Tibial artery (tissue), 4 donors: ENCODE results near the gene SPATA12.

Source experiments
- DNase-seq, 2 donors: peaks; one replicate each; pipeline ENCODE4 v3.0.0-alpha.2; 2019
- H3K27ac ChIP-seq, 2 donors: fragments of 200-600 bp; sonication (generic) in 1 of 2; 1 replicate in 1 of 2; 2 replicates in 1 of 2; pipeline ENCODE4 v1.5.1; 2018 to 2019; ENCODE audit warnings: mild to moderate bottlenecking in 1 of 2
- H3K27me3 ChIP-seq, 2 donors: fragments of 200-600 bp; sonication (generic) in 1 of 2; one replicate each; pipeline versions ENCODE4 v1.5.1 to v1.6.0; 2016 to 2019
- H3K36me3 ChIP-seq, 3 donors: fragments of 200-600 bp; sonication (generic) in 2 of 3; one replicate each; pipeline ENCODE4 v1.5.1; 2016 to 2019; ENCODE audit warnings: mild to moderate bottlenecking in 2 of 3
- H3K4me1 ChIP-seq, 4 donors: fragments of 200-600 bp; sonication (generic) in 2 of 4; 1 replicate in 3 of 4; 2 replicates in 1 of 4; pipeline ENCODE4 v1.5.1; 2016 to 2019
- H3K4me3 ChIP-seq, 2 donors: fragments of 200-600 bp; sonication (generic) in 1 of 2; 1 replicate in 1 of 2; 2 replicates in 1 of 2; pipeline ENCODE4 v1.5.1; 2018 to 2019; ENCODE audit warnings: mild to moderate bottlenecking in 2 of 2
- H3K9me3 ChIP-seq, 3 donors: fragments of 200-600 bp; sonication (generic) in 1 of 3; one replicate each; pipeline ENCODE4 v1.5.1; 2016 to 2019
- CTCF ChIP-seq, 2 experiments: fragments of 200-600 bp in 1 of 2; fragments of 450-650 bp in 1 of 2; IDR thresholded peaks; one replicate each; pipeline ENCODE4 v1.5.1; 2017 to 2019; ENCODE audit warnings: antibody characterized with exemption in 2 of 2, mild to moderate bottlenecking in 1 of 2, moderate library complexity in 1 of 2
- intact Hi-C: fragments of 100-400 bp; cut with DNase I; formaldehyde crosslinking; loops from one replicate; pipeline ENCODE4 v1.15.0; 2023; ENCODE audit warnings: low total_unique reads

The SPATA12 gene

DNA sequence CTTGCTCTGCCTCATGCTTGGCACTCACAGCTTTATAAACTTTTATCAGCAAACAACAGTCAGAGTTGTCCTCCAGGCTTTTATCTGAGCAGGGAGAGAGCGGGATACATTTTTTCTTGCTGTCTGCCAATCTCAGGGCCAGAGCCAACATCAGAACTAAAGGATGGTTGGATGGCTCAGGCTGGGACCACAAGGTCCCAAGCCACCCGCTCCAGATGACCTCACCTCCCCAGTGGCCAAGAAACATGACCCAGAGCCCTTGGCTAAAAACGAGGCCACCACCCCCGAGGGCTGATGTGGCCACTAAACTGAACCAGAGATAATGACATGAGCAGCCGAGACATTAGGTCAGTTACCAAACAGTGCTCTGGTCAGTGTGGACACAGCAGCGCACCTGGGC, 18.8 kb upstream of the SPATA12 start:
- no peak for TF ChIP-seq CTCF (IDR thresholded peaks at IDR 0.05)
- no peak for DNase-seq
- no peaks in the 10 kb centered on the region for H3K9me3 ChIP-seq
- intact Hi-C loops = no loop called here
- H3K4me1 ChIP-seq = no peaks in the 10 kb centered on the region
- no peak overlapping the region for H3K4me3 ChIP-seq
- no peak overlapping the region for H3K27ac ChIP-seq
- H3K36me3 ChIP-seq = no peaks in the 10 kb centered on the region
- no peaks in the 10 kb centered on the region for H3K27me3 ChIP-seq

DNA sequence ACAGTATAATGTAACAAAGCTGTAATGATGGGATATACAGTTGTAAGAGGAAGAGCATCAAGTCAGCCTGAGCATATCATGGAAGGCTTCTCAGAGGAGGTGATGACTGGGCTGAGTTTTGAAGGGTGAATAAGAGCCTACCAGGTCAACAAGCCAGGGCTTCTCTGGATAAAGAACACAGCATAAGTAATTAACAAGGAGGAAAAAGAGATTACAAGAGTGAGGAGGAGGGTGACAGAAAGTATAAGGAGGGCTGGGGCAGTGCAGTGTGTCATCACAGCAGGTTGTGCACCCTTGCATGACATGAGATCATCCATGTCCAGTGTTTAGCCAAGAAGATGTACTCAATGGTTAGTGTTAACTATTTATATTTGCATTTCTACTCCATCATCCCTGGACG, 16.9 kb upstream of the SPATA12 start:
- no peaks in the 10 kb centered on the region for H3K36me3 ChIP-seq
- H3K9me3 ChIP-seq = no peaks in the 10 kb centered on the region
- peaks cover 0 to 3% (median 0%) of the 10 kb centered on the region in 4 donors for H3K4me1 ChIP-seq
- H3K4me3 ChIP-seq = no peak overlapping the region
- intact Hi-C loops = no loop called here
- no peak for TF ChIP-seq CTCF (IDR thresholded peaks at IDR 0.05)
- H3K27ac ChIP-seq = no peak overlapping the region
- H3K27me3 ChIP-seq = no peaks in the 10 kb centered on the region
- no peak for DNase-seq

DNA sequence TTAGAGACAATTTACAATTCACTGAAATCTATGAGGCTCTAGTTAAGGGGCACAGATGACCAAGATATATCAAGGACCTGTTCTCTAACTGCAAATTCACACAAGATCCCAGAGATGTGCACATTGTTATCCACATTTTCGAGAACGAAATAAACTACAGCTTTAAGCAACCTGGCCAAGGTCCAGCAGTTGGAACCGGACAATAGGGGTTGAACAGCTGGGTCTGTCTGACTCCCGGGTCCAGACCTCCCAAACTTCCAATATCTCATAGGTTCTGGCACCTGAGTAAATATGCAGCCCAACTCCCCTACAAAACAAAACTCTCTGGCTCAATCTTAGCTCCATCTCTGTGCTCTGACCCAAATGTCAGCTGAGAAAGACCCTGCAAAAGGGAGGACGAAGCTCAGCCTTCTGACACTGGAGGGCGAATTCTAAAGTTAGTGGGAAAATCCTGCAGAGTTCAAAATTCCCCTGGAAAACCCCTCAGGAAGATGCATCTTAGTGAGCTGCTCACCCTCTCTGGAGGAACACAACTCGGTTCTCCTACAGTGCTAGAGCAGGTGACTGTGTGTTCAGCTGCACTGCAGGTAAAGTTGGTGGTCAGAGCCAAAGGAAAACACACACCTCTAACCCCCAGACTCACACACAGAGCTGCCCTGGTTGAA, 14.2 kb upstream of the SPATA12 start:
- Histone ChIP-seq H3K27ac (no peak overlapping the region), H3K9me3 (no peaks in the 10 kb centered on the region), H3K4me1 (peaks cover 0 to 3% (median 0%) of the 10 kb centered on the region in 4 donors), H3K27me3 (no peaks in the 10 kb centered on the region), H3K36me3 (no peaks in the 10 kb centered on the region), H3K4me3 (no peak overlapping the region)
- no peak for DNase-seq
- TF ChIP-seq CTCF (IDR thresholded peaks at IDR 0.05) = no peak
- intact Hi-C loops = no loop called here

DNA sequence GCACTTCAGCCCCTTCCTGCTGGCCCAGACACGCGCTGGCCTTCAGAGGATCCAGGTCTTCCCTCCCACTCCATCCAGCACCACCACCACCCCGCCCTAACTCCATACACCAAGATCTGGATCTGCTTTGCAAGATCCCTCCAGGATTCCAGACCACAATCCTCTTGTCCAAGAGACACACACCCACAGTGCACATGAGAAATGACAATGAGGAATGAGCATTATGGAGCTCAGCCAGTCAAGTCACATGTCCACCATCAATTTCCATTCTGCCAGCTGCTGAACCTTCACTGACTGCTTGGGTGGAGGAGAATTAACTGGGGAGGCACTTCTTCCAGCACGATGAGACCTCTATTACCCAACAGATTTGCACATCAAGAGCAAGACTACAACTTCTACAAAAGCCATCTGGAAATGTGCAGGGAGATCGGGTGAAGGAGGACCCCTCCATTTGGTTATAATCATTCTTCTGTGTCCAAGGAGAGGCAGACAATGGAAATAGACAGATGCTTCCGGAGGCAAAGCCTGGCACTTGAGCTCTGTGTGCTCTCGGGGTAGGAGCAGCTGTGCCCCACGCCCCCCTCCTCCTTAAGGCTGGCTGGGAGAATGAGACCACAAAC, 12.3 kb upstream of the SPATA12 start:
- intact Hi-C loops = no loop called here
- no peak overlapping the region for H3K27ac ChIP-seq
- H3K27me3 ChIP-seq = no peaks in the 10 kb centered on the region
- H3K4me3 ChIP-seq = no peak overlapping the region
- DNase-seq = peak; percentile 77 to 80
- TF ChIP-seq CTCF (IDR thresholded peaks at IDR 0.05) = no peak
- H3K9me3 ChIP-seq = no peaks in the 10 kb centered on the region
- H3K36me3 ChIP-seq = no peaks in the 10 kb centered on the region
- H3K4me1 ChIP-seq = peaks cover 0 to 3% (median 0%) of the 10 kb centered on the region in 4 donors

DNA sequence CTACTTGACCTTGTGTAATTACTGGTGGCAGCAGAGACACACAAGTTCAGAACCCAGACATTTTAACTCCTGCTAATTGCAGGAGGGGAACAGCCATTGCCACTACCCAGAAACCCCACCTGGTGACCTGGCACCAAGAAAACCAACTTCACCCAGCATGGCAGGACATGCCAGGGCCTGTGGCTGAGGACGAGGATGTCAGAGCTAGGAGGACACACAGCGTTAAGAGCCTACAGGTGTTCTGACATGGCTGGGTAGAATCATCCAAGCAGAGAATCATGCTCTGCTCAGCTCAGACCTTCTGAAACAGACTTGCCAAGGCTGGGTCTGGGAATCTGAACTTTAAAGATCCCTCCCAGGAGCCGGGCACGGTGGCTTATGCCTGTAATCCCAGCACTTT, 11.7 kb upstream of the SPATA12 start:
- Histone ChIP-seq H3K27ac (no peak overlapping the region), H3K4me1 (peaks cover 0 to 3% (median 0%) of the 10 kb centered on the region in 4 donors), H3K4me3 (no peak overlapping the region), H3K36me3 (no peaks in the 10 kb centered on the region), H3K9me3 (no peaks in the 10 kb centered on the region), H3K27me3 (no peaks in the 10 kb centered on the region)
- intact Hi-C loops = no loop called here
- DNase-seq = no peak
- TF ChIP-seq CTCF (IDR thresholded peaks at IDR 0.05) = no peak
